IMR-90 (cell line): Measurements from ENCODE around the gene NAV2. TPM values are rescaled to one million over a fixed set of nuclear protein-coding genes. Genes with fewer than 3 reads are reported as not detected.

Experiments
- ATAC-seq: fragments of 200-7000 bp; cut with Tn5 transposase; 2 replicates; pipeline ENCODE4 v1.9.1; 2020; ENCODE audit warnings: low read depth, mild to moderate bottlenecking, moderate library complexity
- BruUV-seq: library from RNA; stranded (reverse); fragments of 400-500 nt; replicated peaks from 2 replicates; lab custom pipeline; 2021; lab: Mats Ljungman, UMichigan
- CTCF ChIA-PET: fragments of 300-600 bp; formaldehyde crosslinking; extraction: SDS; loops from one replicate; lab custom pipeline; 2021; ENCODE audit warnings: antibody characterized with exemption; lab: Yijun Ruan, JAX
- POLR2A ChIA-PET: fragments of 300-600 bp; sonication (Branson Sonifier 250); formaldehyde crosslinking; loops from one replicate; lab custom pipeline; 2022; ENCODE audit warnings: antibody characterized with exemption; ENCODE audit not compliant: unreplicated experiment; lab: Charles Lee
- DNase-seq: peaks from one replicate; pipeline ENCODE4 v3.0.0; 2013
- H2AFZ ChIP-seq: replicated peaks from 2 replicates; pipeline ENCODE3; 2013; ENCODE audit warnings: low read length, mild to moderate bottlenecking; ENCODE audit not compliant: poor library complexity
- H2AK5ac ChIP-seq: 2 replicates; pipeline ENCODE4 v1.6.1; 2013; ENCODE audit warnings: low read depth, low read length, inconsistent platforms
- H2AK9ac ChIP-seq: replicated peaks from 2 replicates; pipeline ENCODE3; 2013; ENCODE audit warnings: mild to moderate bottlenecking, low read depth, low read length, moderate library complexity; ENCODE audit not compliant: poor library complexity
- H2BK120ac ChIP-seq: 2 replicates; pipeline ENCODE4 v1.6.1; 2013; ENCODE audit warnings: low read depth, low read length, inconsistent platforms
- H2BK15ac ChIP-seq: 3 replicates; pipeline ENCODE4 v1.6.1; 2013; ENCODE audit warnings: low read depth, low read length, inconsistent platforms
- H2BK20ac ChIP-seq: 2 replicates; pipeline ENCODE4 v1.6.1; 2013; ENCODE audit warnings: low read depth, mild to moderate bottlenecking, inconsistent platforms, low read length, moderate library complexity
- H2BK5ac ChIP-seq: 2 replicates; pipeline ENCODE4 v1.6.1; 2013; ENCODE audit warnings: mild to moderate bottlenecking, low read depth, low read length, inconsistent platforms; ENCODE audit not compliant: poor library complexity, severe bottlenecking
- H3K14ac ChIP-seq: replicated peaks from 2 replicates; pipeline ENCODE4 v1.6.1; 2013; ENCODE audit warnings: low read depth, low read length, inconsistent platforms
- H3K18ac ChIP-seq: 2 replicates; pipeline ENCODE4 v1.6.1; 2013; ENCODE audit warnings: low read depth, low read length, control low read depth
- H3K23ac ChIP-seq: 2 replicates; pipeline ENCODE4 v1.6.1; 2013; ENCODE audit warnings: low read depth, low read length, inconsistent platforms
- H3K27ac ChIP-seq: 2 replicates; pipeline ENCODE4 v1.5.1; 2013; ENCODE audit warnings: mild to moderate bottlenecking, control low read depth, low read length; ENCODE audit not compliant: insufficient read depth
- H3K27me3 ChIP-seq: 2 replicates; pipeline ENCODE4 v1.6.1; 2013; ENCODE audit warnings: low read length; ENCODE audit not compliant: control insufficient read depth, insufficient read depth
- H3K36me3 ChIP-seq: 2 replicates; pipeline ENCODE4 v1.6.1; 2013; ENCODE audit warnings: low read length, mixed read lengths; ENCODE audit not compliant: control insufficient read depth, insufficient read depth
- H3K4ac ChIP-seq: 2 replicates; pipeline ENCODE4 v1.6.1; 2013; ENCODE audit warnings: low read depth, low read length, inconsistent platforms
- H3K4me1 ChIP-seq: 2 replicates; pipeline ENCODE4 v1.6.1; 2013; ENCODE audit warnings: low read length, mixed read lengths; ENCODE audit not compliant: control insufficient read depth, insufficient read depth
- H3K4me2 ChIP-seq: 2 replicates; pipeline ENCODE4 v1.6.1; 2013; ENCODE audit warnings: low read depth, mild to moderate bottlenecking, control low read depth, low read length, moderate library complexity
- H3K4me3 ChIP-seq: 2 replicates; pipeline ENCODE4 v1.5.1; 2013; ENCODE audit warnings: low read depth, mild to moderate bottlenecking, control low read depth, low read length, moderate library complexity; ENCODE audit not compliant: insufficient read depth
- H3K56ac ChIP-seq: 2 replicates; pipeline ENCODE4 v1.6.1; 2013; ENCODE audit warnings: low read length, inconsistent platforms; ENCODE audit not compliant: insufficient read depth; ENCODE audit errors: extremely low read depth
- H3K79me1 ChIP-seq, 2 experiments: 2 replicates each; pipeline ENCODE4 v1.6.1; 2013; ENCODE audit warnings: low read length in 2 of 2, inconsistent platforms in 1 of 2, low read depth in 1 of 2
- H3K9ac ChIP-seq: 2 replicates; pipeline ENCODE4 v1.6.1; 2013; ENCODE audit warnings: low read depth, low read length, control low read depth
- H3K9me1 ChIP-seq: 2 replicates; pipeline ENCODE4 v1.6.1; 2013; ENCODE audit warnings: low read length, inconsistent platforms; ENCODE audit not compliant: insufficient read depth
- H3K9me3 ChIP-seq: 2 replicates; pipeline ENCODE4 v1.6.1; 2013; ENCODE audit warnings: low read length; ENCODE audit not compliant: control insufficient read depth, insufficient read depth
- H4K20me1 ChIP-seq: 2 replicates; pipeline ENCODE4 v1.6.1; 2013; ENCODE audit warnings: low read length, inconsistent platforms; ENCODE audit not compliant: insufficient read depth
- H4K5ac ChIP-seq: 2 replicates; pipeline ENCODE4 v1.6.1; 2013; ENCODE audit warnings: mild to moderate bottlenecking, low read depth, low read length, control low read depth
- H4K8ac ChIP-seq, 2 experiments: 2 replicates each; pipeline ENCODE4 v1.6.1; 2013; ENCODE audit warnings: low read depth in 2 of 2, low read length in 2 of 2, control low read depth in 1 of 2, inconsistent platforms in 1 of 2
- H4K91ac ChIP-seq: 2 replicates; pipeline ENCODE4 v1.6.1; 2013; ENCODE audit warnings: low read depth, low read length, inconsistent platforms; ENCODE audit not compliant: insufficient read depth
- BHLHE40 ChIP-seq: fragments of 150-350 bp; IDR thresholded peaks from 2 replicates; pipeline ENCODE4 v1.6.1; 2016; ENCODE audit warnings: mild to moderate bottlenecking, low read depth, low read length
- CEBPB ChIP-seq: IDR thresholded peaks from 2 replicates; pipeline ENCODE4 v1.6.1; 2012; ENCODE audit warnings: low read depth, low read length, improper control_type of control experiment
- CHD1 ChIP-seq: IDR thresholded peaks from 2 replicates; pipeline ENCODE4 v1.6.1; 2012; ENCODE audit warnings: low read depth, low read length, improper control_type of control experiment
- CTCF ChIP-seq: conservative IDR thresholded peaks from 2 replicates; pipeline ENCODE4 v1.5.1; 2012; ENCODE audit warnings: mild to moderate bottlenecking, low read depth, low read length, improper control_type of control experiment
- ELK1 ChIP-seq: fragments of 150-350 bp; IDR thresholded peaks from 2 replicates; pipeline ENCODE4 v1.6.1; 2016; ENCODE audit warnings: low read depth, mild to moderate bottlenecking, low read length, moderate library complexity, borderline replicate concordance
- FOS ChIP-seq: fragments of 150-350 bp; IDR thresholded peaks from 2 replicates; pipeline ENCODE4 v1.6.1; 2016; ENCODE audit warnings: low read depth, low read length
- MAFK ChIP-seq: IDR thresholded peaks from 2 replicates; pipeline ENCODE4 v1.6.1; 2012; ENCODE audit warnings: low read depth, low read length, improper control_type of control experiment
- MAZ ChIP-seq: IDR thresholded peaks from 2 replicates; pipeline ENCODE4 v1.6.1; 2012; ENCODE audit warnings: low read depth, mild to moderate bottlenecking, low read length, improper control_type of control experiment, moderate library complexity, borderline replicate concordance
- MXI1 ChIP-seq: IDR thresholded peaks from 2 replicates; pipeline ENCODE4 v1.6.1; 2012; ENCODE audit warnings: low read depth, mild to moderate bottlenecking, low read length, moderate library complexity, borderline replicate concordance
- NFE2L2 ChIP-seq: fragments of 150-350 bp; IDR thresholded peaks from 2 replicates; pipeline ENCODE4 v1.6.1; 2016; ENCODE audit warnings: low read depth, mild to moderate bottlenecking, low read length
- POLR2A ChIP-seq: IDR thresholded peaks from 2 replicates; pipeline ENCODE4 v1.6.1; 2012; ENCODE audit warnings: mild to moderate bottlenecking, low read depth, low read length
- RAD21 ChIP-seq: IDR thresholded peaks from 2 replicates; pipeline ENCODE4 v1.6.1; 2012; ENCODE audit warnings: low read length, improper control_type of control experiment
- RFX5 ChIP-seq: IDR thresholded peaks from 2 replicates; pipeline ENCODE4 v1.8.0; 2012; ENCODE audit warnings: low read depth, mild to moderate bottlenecking, low read length, moderate library complexity
- WGBS, 2 experiments: methylation state at CpG; one replicate each; pipeline versions ENCODE4 v1.1.5 to v1.1.7; 2013; ENCODE audit warnings: missing lambda C conversion rate in 2 of 2; ENCODE audit not compliant: insufficient read length in 1 of 2; ENCODE audit errors: extremely low coverage in 2 of 2; 5-methylcytosine and 5-hydroxymethylcytosine counted together
- dilution Hi-C: fragments of 300-500 bp; cut with HindIII; formaldehyde crosslinking; loops from one replicate; pipeline ENCODE4 v1.14.3; 2018; ENCODE audit warnings: low sequenced_read_pairs; ENCODE audit not compliant: unreplicated experiment
- in situ Hi-C: fragments of 300-500 bp; cut with MboI; formaldehyde crosslinking; loops from 3 replicates; pipeline ENCODE4 v1.14.3; 2019; ENCODE audit warnings: low sequenced_read_pairs, inconsistent platforms, mixed read lengths
- intact Hi-C: fragments of 100-400 bp; cut with micrococcal nuclease; formaldehyde crosslinking; loops from 2 replicates; pipeline ENCODE4 v1.10.0; 2022
- polyA plus RNA-seq, 3 experiments: library from polyadenylated mRNA; depleted of rRNA; stranded (reverse); fragments of >200 nt; gene quantifications; 2 replicates each; pipeline ENCODE4 v1.2.3, GENCODE V29; 2012; ENCODE audit warnings: low replicate concordance in 1 of 3
- total RNA-seq: library from RNA; depleted of rRNA; stranded (reverse); fragments of >200 nt; gene quantifications from 2 replicates; pipeline ENCODE4 v1.2.3, GENCODE V29; 2012
- TF ChIP-seq, protein P1 (sequence below): fragments of 150-350 bp; IDR thresholded peaks from 2 replicates; pipeline ENCODE4 v1.6.1; 2017; ENCODE audit warnings: mild to moderate bottlenecking, antibody characterized with exemption, low read length, low read depth

NAV2 gene
- total and polyA plus RNA-seq, 2 of the 4 experiments (the other 2 are of a cell fraction) = 4.5 to 12.6 TPM

GRCh38 chr11:19702620-19703019 lies 10.0 kb upstream of the NAV2 start:
- ATAC-seq (no peak), DNase-seq (no peak)
- no peak overlapping the region for H3K56ac ChIP-seq
- no peak overlapping the region for H2BK20ac ChIP-seq
- BruUV-seq = no TSS peak
- CTCF ChIA-PET = no interaction called here
- POLR2A ChIA-PET = no interaction called here
- H3K4me3 ChIP-seq = no peak overlapping the region
- H2AK9ac ChIP-seq = no peak overlapping the region
- H4K20me1 ChIP-seq = no peaks in the 10 kb centered on the region
- H2BK15ac ChIP-seq = no peak overlapping the region
- H3K4me1 ChIP-seq = peaks cover 12% of the 10 kb centered on the region
- no peak overlapping the region for H3K4ac ChIP-seq
- no peak overlapping the region for H2AFZ ChIP-seq
- H2BK5ac ChIP-seq = no peak overlapping the region
- no peak overlapping the region for H4K5ac ChIP-seq
- no peak overlapping the region for H2AK5ac ChIP-seq
- no peaks in the 10 kb centered on the region for H3K9me3 ChIP-seq
- H3K27ac ChIP-seq = no peak overlapping the region
- dilution Hi-C loops = no loop called here
- no peak overlapping the region for H3K23ac ChIP-seq
- 0 out of 2 replicates have a peak, but pooled peaks cover 3% of the 10 kb centered on the region for H3K9me1 ChIP-seq
- H3K14ac ChIP-seq = no peak overlapping the region
- H4K91ac ChIP-seq = no peak overlapping the region
- TF ChIP-seq ELK1 (no peak), POLR2A (no peak), MAZ (no peak), RFX5 (no peak), MAFK (no peak), CHD1 (no peak), NFE2L2 (no peak), FOS (no peak), CTCF (no peak), MXI1 (no peak), BHLHE40 (no peak), RAD21 (no peak), CEBPB (no peak)
- TF ChIP-seq, protein P1, sequence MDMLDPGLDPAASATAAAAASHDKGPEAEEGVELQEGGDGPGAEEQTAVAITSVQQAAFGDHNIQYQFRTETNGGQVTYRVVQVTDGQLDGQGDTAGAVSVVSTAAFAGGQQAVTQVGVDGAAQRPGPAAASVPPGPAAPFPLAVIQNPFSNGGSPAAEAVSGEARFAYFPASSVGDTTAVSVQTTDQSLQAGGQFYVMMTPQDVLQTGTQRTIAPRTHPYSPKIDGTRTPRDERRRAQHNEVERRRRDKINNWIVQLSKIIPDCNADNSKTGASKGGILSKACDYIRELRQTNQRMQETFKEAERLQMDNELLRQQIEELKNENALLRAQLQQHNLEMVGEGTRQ = no peak
- intact Hi-C loops = no loop called here
- no peak overlapping the region for H2BK120ac ChIP-seq
- in situ Hi-C loops = no loop called here
- H4K8ac ChIP-seq = no peak overlapping the region
- H3K36me3 ChIP-seq = no peaks in the 10 kb centered on the region
- no peak overlapping the region for H3K18ac ChIP-seq
- H3K79me1 ChIP-seq = no peaks in the 10 kb centered on the region
- 100% methylated on average over 2 of the region's 3 CpGs; no CpG with 5 or more reads in 1 of the 2 experiments for WGBS, 2 experiments
- no peak overlapping the region for H3K4me2 ChIP-seq
- 0 out of 2 replicates have a peak, but pooled peaks cover 2% of the 10 kb centered on the region for H3K27me3 ChIP-seq
- H3K9ac ChIP-seq = no peak overlapping the region
